ENCODE data around the gene C18orf54.

C18orf54 gene

DNA sequence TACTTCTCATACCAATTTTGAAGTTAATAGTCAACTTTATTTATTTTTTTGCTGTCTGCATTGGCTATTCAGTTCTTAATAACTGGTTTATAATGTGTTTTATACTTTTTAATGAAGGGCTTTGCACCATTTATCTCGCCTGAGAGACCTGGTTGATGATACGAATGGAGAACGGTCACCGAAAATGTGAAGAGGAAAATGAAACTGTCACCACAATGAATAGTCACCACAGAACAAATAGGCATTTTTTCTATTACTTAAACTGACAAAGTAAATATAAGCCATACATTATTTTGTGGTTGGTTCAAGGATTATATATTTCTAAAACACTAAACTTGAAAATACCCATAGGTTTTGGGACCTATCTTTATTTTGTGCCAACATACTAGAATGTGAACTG lies 20.4 kb downstream of the C18orf54 start:
- no peaks in the 10 kb centered on the region for H3K4me1 ChIP-seq (ENCODE audit: insufficient read depth, low read length, severe bottlenecking)
- no peak overlapping the region for H3K4me3 ChIP-seq (ENCODE audit: low read depth, low read length, poor library complexity, severe bottlenecking)
- no peaks in the 10 kb centered on the region for H3F3A ChIP-seq (ENCODE audit: insufficient read depth, low read length)
- H3K27ac ChIP-seq (ENCODE audit: low read depth, low read length, poor library complexity, severe bottlenecking), result no peak overlapping the region
- H3K9me3 ChIP-seq (ENCODE audit: low read length), result no peaks in the 10 kb centered on the region
- TF ChIP-seq, protein P1, sequence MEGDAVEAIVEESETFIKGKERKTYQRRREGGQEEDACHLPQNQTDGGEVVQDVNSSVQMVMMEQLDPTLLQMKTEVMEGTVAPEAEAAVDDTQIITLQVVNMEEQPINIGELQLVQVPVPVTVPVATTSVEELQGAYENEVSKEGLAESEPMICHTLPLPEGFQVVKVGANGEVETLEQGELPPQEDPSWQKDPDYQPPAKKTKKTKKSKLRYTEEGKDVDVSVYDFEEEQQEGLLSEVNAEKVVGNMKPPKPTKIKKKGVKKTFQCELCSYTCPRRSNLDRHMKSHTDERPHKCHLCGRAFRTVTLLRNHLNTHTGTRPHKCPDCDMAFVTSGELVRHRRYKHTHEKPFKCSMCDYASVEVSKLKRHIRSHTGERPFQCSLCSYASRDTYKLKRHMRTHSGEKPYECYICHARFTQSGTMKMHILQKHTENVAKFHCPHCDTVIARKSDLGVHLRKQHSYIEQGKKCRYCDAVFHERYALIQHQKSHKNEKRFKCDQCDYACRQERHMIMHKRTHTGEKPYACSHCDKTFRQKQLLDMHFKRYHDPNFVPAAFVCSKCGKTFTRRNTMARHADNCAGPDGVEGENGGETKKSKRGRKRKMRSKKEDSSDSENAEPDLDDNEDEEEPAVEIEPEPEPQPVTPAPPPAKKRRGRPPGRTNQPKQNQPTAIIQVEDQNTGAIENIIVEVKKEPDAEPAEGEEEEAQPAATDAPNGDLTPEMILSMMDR (IDR thresholded peaks at IDR 0.05; ENCODE audit: low read length), result no peak
- no peak for TF ChIP-seq EZH2 (IDR thresholded peaks at IDR 0.05; ENCODE audit: borderline replicate concordance, low read length)
- no peaks in the 10 kb centered on the region for H3K9me2 ChIP-seq (ENCODE audit: low read depth, low read length)
- H3K27me3 ChIP-seq (ENCODE audit: insufficient read depth, low read length), result no peaks in the 10 kb centered on the region
- H3K36me3 ChIP-seq (ENCODE audit: insufficient read depth, low read length), result peaks cover 31% of the 10 kb centered on the region; the same call in 1 of the 2 replicates
- no peaks in the 10 kb centered on the region for H4K20me1 ChIP-seq (ENCODE audit: insufficient read depth, low read length)
- H2AFZ ChIP-seq (ENCODE audit: low read length), result no peak overlapping the region
- no peak overlapping the region for H3K4me2 ChIP-seq (ENCODE audit: low read length)
- H3K79me2 ChIP-seq (ENCODE audit: insufficient read depth, low read length), result no peaks in the 10 kb centered on the region
- H3K9ac ChIP-seq (ENCODE audit: low read length), result no peak overlapping the region

DNA sequence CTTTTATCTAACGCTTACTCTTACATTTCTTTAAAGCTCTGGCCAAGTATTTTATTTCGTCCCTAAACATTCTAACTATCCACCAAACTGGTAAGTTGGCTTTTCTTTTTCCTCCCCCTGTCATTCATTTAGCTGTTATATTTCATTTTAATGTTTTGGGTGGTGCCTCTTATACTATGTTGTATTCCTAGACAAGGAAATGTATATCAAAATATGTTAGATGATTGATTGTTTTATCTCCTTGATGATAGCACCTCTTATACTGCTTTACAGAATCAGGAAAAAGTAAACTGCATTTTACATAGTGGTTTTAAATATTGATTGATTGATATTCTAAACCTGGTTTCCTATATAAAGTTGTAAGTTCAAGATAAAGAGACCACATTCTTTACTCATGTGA lies 23.9 kb downstream of the C18orf54 start:
- Histone ChIP-seq H4K20me1 (ENCODE audit: insufficient read depth, low read length) (no peaks in the 10 kb centered on the region), H3K4me3 (ENCODE audit: low read depth, low read length, poor library complexity, severe bottlenecking) (no peak overlapping the region), H3K36me3 (ENCODE audit: insufficient read depth, low read length) (peaks cover 7% of the 10 kb centered on the region; the same call in 1 of the 2 replicates), H3K79me2 (ENCODE audit: insufficient read depth, low read length) (no peaks in the 10 kb centered on the region), H3K4me1 (ENCODE audit: insufficient read depth, low read length, severe bottlenecking) (no peaks in the 10 kb centered on the region), H3K9me2 (ENCODE audit: low read depth, low read length) (no peaks in the 10 kb centered on the region), H3K9ac (ENCODE audit: low read length) (no peak overlapping the region), H3K27ac (ENCODE audit: low read depth, low read length, poor library complexity, severe bottlenecking) (no peak overlapping the region), H3K9me3 (ENCODE audit: low read length) (no peaks in the 10 kb centered on the region), H2AFZ (ENCODE audit: low read length) (no peak overlapping the region), H3K27me3 (ENCODE audit: insufficient read depth, low read length) (no peaks in the 10 kb centered on the region), H3K4me2 (ENCODE audit: low read length) (no peak overlapping the region), H3F3A (ENCODE audit: insufficient read depth, low read length) (no peaks in the 10 kb centered on the region)
- no peak for TF ChIP-seq EZH2 (IDR thresholded peaks at IDR 0.05; ENCODE audit: borderline replicate concordance, low read length)
- TF ChIP-seq, protein P1 (IDR thresholded peaks at IDR 0.05; ENCODE audit: low read length), result no peak

DNA sequence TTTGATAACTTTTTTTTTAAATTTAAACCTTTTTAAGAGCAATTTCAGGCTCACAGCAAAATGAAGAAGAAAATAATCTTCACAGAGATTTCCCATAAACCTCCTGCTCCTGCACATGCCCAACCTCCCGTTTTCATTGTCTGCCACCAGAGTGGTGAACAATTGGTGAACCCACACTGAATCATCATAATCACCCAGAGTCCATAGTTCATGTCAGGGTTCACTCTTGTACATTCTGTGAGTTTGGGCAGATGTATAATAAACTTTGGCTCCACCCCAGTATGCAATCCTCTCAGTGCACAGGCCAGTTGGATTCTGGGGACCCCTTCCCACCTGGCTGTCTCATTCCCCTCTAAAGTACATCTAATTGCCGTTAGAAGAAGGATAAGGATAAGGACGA lies 24.4 kb downstream of the C18orf54 start:
- Histone ChIP-seq H3K4me1 (ENCODE audit: insufficient read depth, low read length, severe bottlenecking) (no peaks in the 10 kb centered on the region), H3K4me3 (ENCODE audit: low read depth, low read length, poor library complexity, severe bottlenecking) (no peak overlapping the region), H2AFZ (ENCODE audit: low read length) (no peak overlapping the region), H3K27ac (ENCODE audit: low read depth, low read length, poor library complexity, severe bottlenecking) (no peak overlapping the region), H3K9me2 (ENCODE audit: low read depth, low read length) (no peaks in the 10 kb centered on the region), H3K36me3 (ENCODE audit: insufficient read depth, low read length) (peaks cover 7% of the 10 kb centered on the region; the same call in 1 of the 2 replicates), H3K9ac (ENCODE audit: low read length) (no peak overlapping the region), H3K4me2 (ENCODE audit: low read length) (no peak overlapping the region), H3F3A (ENCODE audit: insufficient read depth, low read length) (no peaks in the 10 kb centered on the region), H3K9me3 (ENCODE audit: low read length) (no peaks in the 10 kb centered on the region), H3K27me3 (ENCODE audit: insufficient read depth, low read length) (no peaks in the 10 kb centered on the region), H4K20me1 (ENCODE audit: insufficient read depth, low read length) (no peaks in the 10 kb centered on the region), H3K79me2 (ENCODE audit: insufficient read depth, low read length) (no peaks in the 10 kb centered on the region)
- TF ChIP-seq, protein P1 (IDR thresholded peaks at IDR 0.05; ENCODE audit: low read length), result no peak
- TF ChIP-seq EZH2 (IDR thresholded peaks at IDR 0.05; ENCODE audit: borderline replicate concordance, low read length), result no peak

All from OCI-LY1 (cell line).